NT2/D1 (cell line): ENCODE data around the gene RNPEP.

Source experiments
- SUZ12 ChIP-seq: IDR thresholded peaks from 2 replicates; pipeline ENCODE4 v1.6.1; 2011; ENCODE audit not compliant: insufficient read length, insufficient read depth; ENCODE audit errors: extremely low read depth
- YY1 ChIP-seq: IDR thresholded peaks from 2 replicates; pipeline ENCODE4 v1.6.1; 2011; ENCODE audit not compliant: insufficient read length, insufficient read depth
- ZNF274 ChIP-seq: IDR thresholded peaks from 2 replicates; pipeline ENCODE4 v1.6.1; 2011; ENCODE audit warnings: mild to moderate bottlenecking, low read depth, low read length

DNA sequence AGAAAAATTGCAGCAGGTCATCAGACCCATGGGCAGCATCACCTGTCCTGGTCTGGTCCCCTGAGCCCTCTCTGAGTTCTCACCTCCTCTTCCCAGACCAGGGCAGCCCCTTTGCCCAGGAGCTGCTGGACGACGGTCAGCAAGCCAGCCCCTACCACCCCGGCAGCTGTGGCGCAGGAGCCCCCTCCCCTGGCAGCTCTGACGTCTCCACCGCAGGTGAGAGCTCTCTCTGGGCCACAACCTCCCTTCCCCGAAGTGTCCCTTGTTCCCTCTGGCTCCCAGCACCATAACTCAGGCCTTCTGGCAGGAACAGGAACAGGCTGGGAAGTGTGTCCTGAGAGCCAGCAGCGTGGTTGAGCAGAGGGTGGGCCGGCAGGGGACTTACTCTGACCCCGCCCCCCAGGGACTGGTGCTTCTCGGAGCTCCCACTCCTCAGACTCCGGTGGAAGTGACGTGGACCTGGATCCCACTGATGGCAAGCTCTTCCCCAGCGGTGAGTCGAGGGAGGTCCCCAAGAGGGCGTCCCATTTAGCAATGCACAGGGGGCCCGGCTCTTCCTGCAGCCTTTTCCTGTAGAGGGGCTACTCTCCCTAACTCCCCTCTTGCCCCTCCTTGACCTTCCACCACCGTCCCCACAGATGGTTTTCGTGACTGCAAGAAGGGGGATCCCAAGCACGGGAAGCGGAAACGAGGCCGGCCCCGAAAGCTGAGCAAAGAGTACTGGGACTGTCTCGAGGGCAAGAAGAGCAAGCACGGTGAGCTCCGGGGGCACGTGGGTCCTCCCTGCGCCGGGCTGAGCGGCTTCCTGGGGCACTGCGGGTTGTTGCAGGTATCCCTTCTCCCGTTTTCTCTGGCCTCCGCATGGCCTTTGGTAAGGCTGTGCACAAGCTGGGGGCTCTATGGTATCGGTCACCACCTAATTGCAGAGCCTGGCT lies 30.4 kb downstream of the RNPEP start:
- no peak for TF ChIP-seq YY1
- no peak for TF ChIP-seq ZNF274
- TF ChIP-seq SUZ12, result no peak
